HG02852 (cell line): ENCODE data around the gene FER1L5.

Experiments used
- ATAC-seq: cut with Tn5 transposase; IDR thresholded peaks from one replicate; pipeline ENCODE4 v1.9.1; 2021; ENCODE audit warnings: mild to moderate bottlenecking, moderate library complexity; ENCODE audit not compliant: unreplicated experiment

FER1L5 gene

GRCh38 chr2:96739076-96739632 lies 96.6 kb downstream of the FER1L5 start:
- no peak for ATAC-seq

GRCh38 chr2:96739633-96740428 lies 97.3 kb downstream of the FER1L5 start, which contains the start of gene LMAN2L:
TSS of gene LMAN2L (minus strand) at chr2:96740064. CDS start at chr2:96740040, 24 bp downstream.
- peak; percentile 99 for ATAC-seq

- no peak for ATAC-seq
Observed at GRCh38 chr2:96747061-96747617, 104.6 kb downstream of the FER1L5 start.

GRCh38 chr2:96751800-96752199 lies 109.2 kb downstream of the FER1L5 start:
- ATAC-seq: no peak

- ATAC-seq: no peak
Observed at GRCh38 chr2:96753661-96754282, 111.2 kb downstream of the FER1L5 start.

- no peak for ATAC-seq
Observed at GRCh38 chr2:96754317-96754716, 111.8 kb downstream of the FER1L5 start.
